Natural killer cell (primary cell): ENCODE results near the gene TPPP3. TPM values are rescaled to one million over a fixed set of nuclear protein-coding genes. Genes with fewer than 3 reads are reported as not detected.

Experiments
- ATAC-seq, 3 donors: fragments of 150-1000 bp in 2 of 3; fragments of 200-7000 bp in 1 of 3; cut with Tn5 transposase; 1 replicate in 1 of 3; 2 replicates in 2 of 3; pipeline ENCODE4 v1.10.0; 2021; ENCODE audit warnings: mild to moderate bottlenecking in 2 of 3, moderate library complexity in 2 of 3
- DNase-seq, 2 donors: peaks; one replicate each; pipeline versions ENCODE4 v3.0.0 to v3.0.0-alpha.2; 2013 to 2021; ENCODE audit warnings: mixed read lengths in 1 of 2
- H3K27ac ChIP-seq: one replicate; pipeline ENCODE4 v1.5.1; 2013; ENCODE audit warnings: mild to moderate bottlenecking, low read length
- H3K27me3 ChIP-seq: one replicate; pipeline ENCODE4 v1.6.1; 2013; ENCODE audit warnings: low read length; ENCODE audit not compliant: control insufficient read depth, insufficient read depth
- H3K36me3 ChIP-seq: one replicate; pipeline ENCODE4 v1.6.1; 2013; ENCODE audit warnings: low read length; ENCODE audit not compliant: control insufficient read depth, insufficient read depth
- H3K4me1 ChIP-seq: one replicate; pipeline ENCODE4 v1.6.1; 2013; ENCODE audit warnings: low read length; ENCODE audit not compliant: control insufficient read depth, insufficient read depth
- H3K4me3 ChIP-seq: one replicate; pipeline ENCODE4 v1.5.1; 2013; ENCODE audit warnings: low read length
- H3K9me3 ChIP-seq: one replicate; pipeline ENCODE4 v1.6.1; 2013; ENCODE audit warnings: low read length; ENCODE audit not compliant: control insufficient read depth, insufficient read depth
- H3K27ac Mint-ChIP-seq, 2 donors: one replicate each; pipeline ENCODE4 v1.8.0; 2022; ENCODE audit warnings: mild to moderate bottlenecking in 2 of 2, mixed read lengths in 2 of 2, moderate library complexity in 1 of 2
- H3K27me3 Mint-ChIP-seq, 2 donors: one replicate each; pipeline ENCODE4 v1.8.0; 2022; ENCODE audit warnings: low read depth in 2 of 2, mixed read lengths in 2 of 2
- H3K36me3 Mint-ChIP-seq: one replicate; pipeline ENCODE4 v1.8.0; 2022; ENCODE audit warnings: mixed read lengths
- H3K4me1 Mint-ChIP-seq, 2 donors: one replicate each; pipeline ENCODE4 v1.8.0; 2022; ENCODE audit warnings: mixed read lengths in 2 of 2
- H3K4me3 Mint-ChIP-seq: one replicate; pipeline ENCODE4 v1.8.0; 2022; ENCODE audit warnings: mild to moderate bottlenecking, moderate library complexity, mixed read lengths
- H3K9me3 Mint-ChIP-seq, 2 donors: one replicate each; pipeline ENCODE4 v1.8.0; 2022; ENCODE audit warnings: mixed read lengths in 2 of 2
- WGBS: methylation state at CpG from one replicate; pipeline ENCODE4 v1.1.7; 2013; ENCODE audit warnings: missing lambda C conversion rate; ENCODE audit not compliant: insufficient coverage; 5-methylcytosine and 5-hydroxymethylcytosine counted together
- intact Hi-C: fragments of 100-400 bp; cut with micrococcal nuclease; formaldehyde crosslinking; loops from one replicate; pipeline ENCODE4 v1.14.2; 2022
- total RNA-seq, 4 donors: library from RNA; stranded (reverse); fragments of 120-200 nt in 1 of 4; gene quantifications; one replicate each; pipeline versions ENCODE4 v1.2.3 to v1.2.4, GENCODE V29; 2013 to 2022
- TF ChIP-seq, protein P1 (sequence below): fragments of 200-600 bp; IDR thresholded peaks from one replicate; pipeline ENCODE4 v1.8.0; 2022; ENCODE audit warnings: antibody characterized with exemption

TPPP3 gene
- total RNA-seq, 3 donors from 2014 or later (not counting 1 experiment from before 2014, with no cell fraction given) = 0.66 to 3.0 (median 1.4) TPM

DNA sequence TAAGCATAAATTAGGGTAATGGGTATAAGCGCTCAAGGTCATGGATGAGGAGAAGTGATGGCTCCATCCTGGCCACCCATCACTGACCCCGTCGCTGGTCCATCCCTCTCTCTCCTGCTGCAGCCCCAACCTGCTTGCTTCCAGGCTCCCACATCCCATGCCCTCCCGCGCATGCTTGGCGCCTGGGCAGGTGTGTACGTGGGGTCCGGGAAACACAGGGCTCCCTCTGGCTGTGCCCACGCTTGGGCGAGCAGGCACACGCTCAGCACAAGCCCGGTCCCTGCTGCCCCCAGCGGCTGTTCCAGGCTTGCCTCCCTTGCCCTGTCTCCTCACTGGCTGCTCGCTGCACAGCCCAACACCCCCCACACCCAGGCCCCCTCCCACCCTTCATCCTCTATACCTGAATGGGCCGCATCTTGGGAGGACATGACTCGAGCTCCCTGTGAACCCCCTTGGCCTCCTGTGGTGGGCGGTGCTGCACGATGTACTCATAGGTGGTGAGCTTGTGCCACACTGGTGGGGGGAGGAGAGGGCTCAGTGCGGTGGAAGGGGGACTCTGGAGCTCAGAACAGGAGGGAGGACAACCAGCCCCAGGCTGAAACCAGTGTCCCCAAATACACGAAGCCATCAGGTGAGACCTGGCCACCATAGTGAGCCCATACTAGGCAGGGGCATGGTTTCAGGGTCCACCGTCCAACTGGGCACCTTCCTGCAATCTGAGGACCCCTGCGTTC lies 4.7 kb upstream of the TPPP3 start:
- ATAC-seq (no peak), DNase-seq (no peak)
- peaks cover 0 to 21% of the 10 kb centered on the region in 2 donors for H3K27me3 Mint-ChIP-seq
- Histone ChIP-seq H3K4me3 (no peak overlapping the region), H3K9me3 (no peaks in the 10 kb centered on the region), H3K27me3 (peaks cover 23% of the 10 kb centered on the region), H3K27ac (no peak overlapping the region), H3K36me3 (no peaks in the 10 kb centered on the region), H3K4me1 (peaks cover 33% of the 10 kb centered on the region)
- intact Hi-C loops = no loop called here
- no peaks in the 10 kb centered on the region for H3K9me3 Mint-ChIP-seq
- TF ChIP-seq, protein P1, sequence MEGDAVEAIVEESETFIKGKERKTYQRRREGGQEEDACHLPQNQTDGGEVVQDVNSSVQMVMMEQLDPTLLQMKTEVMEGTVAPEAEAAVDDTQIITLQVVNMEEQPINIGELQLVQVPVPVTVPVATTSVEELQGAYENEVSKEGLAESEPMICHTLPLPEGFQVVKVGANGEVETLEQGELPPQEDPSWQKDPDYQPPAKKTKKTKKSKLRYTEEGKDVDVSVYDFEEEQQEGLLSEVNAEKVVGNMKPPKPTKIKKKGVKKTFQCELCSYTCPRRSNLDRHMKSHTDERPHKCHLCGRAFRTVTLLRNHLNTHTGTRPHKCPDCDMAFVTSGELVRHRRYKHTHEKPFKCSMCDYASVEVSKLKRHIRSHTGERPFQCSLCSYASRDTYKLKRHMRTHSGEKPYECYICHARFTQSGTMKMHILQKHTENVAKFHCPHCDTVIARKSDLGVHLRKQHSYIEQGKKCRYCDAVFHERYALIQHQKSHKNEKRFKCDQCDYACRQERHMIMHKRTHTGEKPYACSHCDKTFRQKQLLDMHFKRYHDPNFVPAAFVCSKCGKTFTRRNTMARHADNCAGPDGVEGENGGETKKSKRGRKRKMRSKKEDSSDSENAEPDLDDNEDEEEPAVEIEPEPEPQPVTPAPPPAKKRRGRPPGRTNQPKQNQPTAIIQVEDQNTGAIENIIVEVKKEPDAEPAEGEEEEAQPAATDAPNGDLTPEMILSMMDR = no peak
- H3K27ac Mint-ChIP-seq = no peak overlapping the region
- no peak overlapping the region for H3K4me3 Mint-ChIP-seq
- peaks cover 5 to 15% of the 10 kb centered on the region in 2 donors for H3K4me1 Mint-ChIP-seq
- no peaks in the 10 kb centered on the region for H3K36me3 Mint-ChIP-seq
- WGBS = 85% methylated on average over 22 of the region's 22 CpGs

DNA sequence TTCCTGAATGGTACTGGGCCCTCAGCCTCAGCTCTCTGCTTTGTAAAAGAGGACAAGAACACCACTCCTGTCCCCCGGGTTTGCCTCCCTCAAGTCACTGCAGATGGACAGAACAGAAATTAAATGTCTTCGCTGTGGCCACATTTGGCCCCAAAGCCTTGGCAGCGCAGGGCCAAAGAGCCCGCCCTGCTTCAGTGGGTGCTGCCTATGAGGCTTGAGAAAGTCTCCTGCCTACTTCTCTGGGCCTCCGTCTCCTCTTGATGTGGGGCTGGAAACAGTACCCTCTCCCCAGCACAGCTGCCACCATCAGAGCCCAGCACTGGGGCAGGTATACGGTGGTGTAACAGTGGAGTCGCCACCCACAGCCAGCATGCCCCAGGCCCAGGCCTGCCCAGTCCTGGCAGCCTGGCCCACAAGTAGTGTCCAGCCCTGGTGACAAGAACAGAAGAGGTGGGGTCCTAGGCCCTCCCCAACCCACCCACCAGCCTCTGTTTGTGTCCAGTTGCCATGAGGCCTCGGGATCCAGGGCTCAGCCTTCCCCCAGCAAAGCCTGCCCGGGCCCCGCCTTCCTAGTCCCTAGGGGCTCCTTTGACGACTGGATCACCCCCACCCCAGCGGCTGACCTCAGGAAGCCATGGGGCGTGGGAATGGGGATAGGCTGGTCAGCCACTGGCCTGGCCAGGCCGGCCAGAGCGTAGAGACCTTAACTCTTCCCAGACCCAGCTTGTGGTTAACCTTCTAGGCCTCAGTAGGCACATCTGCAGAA lies 3.9 kb upstream of the TPPP3 start:
- no peaks in the 10 kb centered on the region for H3K36me3 Mint-ChIP-seq
- Histone ChIP-seq H3K27ac (no peak overlapping the region), H3K4me1 (peaks cover 39% of the 10 kb centered on the region), H3K36me3 (no peaks in the 10 kb centered on the region), H3K27me3 (peaks cover 27% of the 10 kb centered on the region), H3K4me3 (no peak overlapping the region), H3K9me3 (no peaks in the 10 kb centered on the region)
- H3K27me3 Mint-ChIP-seq = peaks cover 7 to 29% of the 10 kb centered on the region in 2 donors
- peaks cover 5 to 20% of the 10 kb centered on the region in 2 donors for H3K4me1 Mint-ChIP-seq
- ATAC-seq (no peak), DNase-seq (no peak)
- H3K9me3 Mint-ChIP-seq = no peaks in the 10 kb centered on the region
- TF ChIP-seq, protein P1 = no peak
- WGBS = 88% methylated on average over 15 of the region's 15 CpGs
- H3K27ac Mint-ChIP-seq = no peak overlapping the region
- intact Hi-C loops = no loop called here
- H3K4me3 Mint-ChIP-seq = peak overlapping the region; percentile 28

DNA sequence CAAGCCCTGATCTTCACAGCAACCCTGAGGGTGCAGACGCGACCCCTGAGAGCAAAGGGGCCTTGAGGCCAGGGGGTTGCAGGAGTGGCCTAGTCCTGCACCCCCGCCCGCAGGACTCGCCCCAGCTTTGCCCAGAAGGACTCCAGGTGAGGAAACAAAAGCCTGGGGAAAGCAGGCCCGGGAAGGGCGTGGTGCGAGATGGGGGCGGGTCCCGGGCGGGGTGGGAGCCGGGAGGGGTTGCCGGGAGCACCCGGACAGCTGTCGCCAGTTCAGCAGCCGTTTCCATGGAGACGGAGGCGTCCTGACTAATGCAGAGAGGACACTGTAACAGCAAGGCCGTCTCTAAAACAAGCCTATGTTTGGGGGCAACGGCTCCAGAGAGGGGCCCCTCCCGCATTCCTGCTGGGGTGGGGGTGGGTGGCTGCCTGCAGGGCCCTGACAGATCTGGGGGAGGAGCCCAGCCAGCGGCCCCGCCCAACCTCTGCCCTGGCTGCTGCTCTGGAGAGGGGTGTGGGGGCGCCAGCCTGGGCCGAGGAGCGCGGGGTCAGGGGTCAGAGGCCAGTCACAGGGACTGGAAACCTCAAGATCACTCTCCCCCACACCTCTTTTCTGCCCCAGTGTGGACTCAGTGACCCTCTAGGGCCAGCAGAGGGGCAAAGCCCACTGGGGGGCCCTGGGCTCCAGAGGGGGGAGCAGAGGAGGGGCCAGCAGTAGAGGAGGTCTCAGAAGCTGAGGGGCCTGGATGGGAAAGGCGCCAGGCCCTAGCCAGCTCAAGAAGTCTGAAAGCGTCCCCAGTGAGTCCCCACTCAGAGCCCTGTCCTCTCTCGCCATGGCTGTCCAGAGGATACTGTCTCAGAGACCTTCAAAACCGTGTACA lies 3.1 kb upstream of the TPPP3 start:
- no peak for ATAC-seq
- intact Hi-C loops = no loop called here
- H3K27ac Mint-ChIP-seq = no peak overlapping the region
- TF ChIP-seq, protein P1 = no peak
- 82% methylated on average over 30 of the region's 31 CpGs for WGBS
- H3K4me3 Mint-ChIP-seq = no peak overlapping the region
- H3K4me1 ChIP-seq = peaks cover 39% of the 10 kb centered on the region
- H3K36me3 Mint-ChIP-seq = no peaks in the 10 kb centered on the region
- peaks cover 9 to 31% of the 10 kb centered on the region in 2 donors for H3K27me3 Mint-ChIP-seq
- H3K36me3 ChIP-seq = no peaks in the 10 kb centered on the region
- H3K27ac ChIP-seq = no peak overlapping the region
- H3K9me3 Mint-ChIP-seq = no peaks in the 10 kb centered on the region
- peaks cover 27% of the 10 kb centered on the region for H3K27me3 ChIP-seq
- H3K4me1 Mint-ChIP-seq = peaks cover 5 to 26% of the 10 kb centered on the region in 2 donors
- no peak overlapping the region for H3K4me3 ChIP-seq
- no peaks in the 10 kb centered on the region for H3K9me3 ChIP-seq
- no peak for DNase-seq
